Vagina (tissue), 2 donors: ENCODE data around the gene NRL. TPM values are rescaled to one million over a fixed set of nuclear protein-coding genes. Genes with fewer than 3 reads are reported as not detected.
A peak's percentile ranks its signal among the peaks of the same experiment; 100 is the strongest.

Experiments
- DNase-seq, 2 donors: peaks; one replicate each; pipeline ENCODE4 v3.0.0-alpha.2; 2017; ENCODE audit errors: extremely low spot score in 2 of 2
- H3K27ac ChIP-seq: fragments of 200-600 bp; sonication (generic); one replicate; pipeline ENCODE4 v1.5.1; 2019
- H3K27me3 ChIP-seq: fragments of 200-600 bp; sonication (generic); one replicate; pipeline ENCODE4 v1.5.1; 2019
- H3K36me3 ChIP-seq, 2 donors: fragments of 200-600 bp; sonication (generic); one replicate each; pipeline ENCODE4 v1.5.1; 2017 to 2019
- H3K4me1 ChIP-seq: fragments of 200-600 bp; sonication (generic); one replicate; pipeline ENCODE4 v1.5.1; 2019
- H3K4me3 ChIP-seq, 2 donors: fragments of 200-600 bp; sonication (generic); 1 replicate in 1 of 2; 2 replicates in 1 of 2; pipeline ENCODE4 v1.5.1; 2016 to 2019
- H3K9me3 ChIP-seq: fragments of 200-600 bp; sonication (generic); one replicate; pipeline ENCODE4 v1.5.1; 2019
- CTCF ChIP-seq, 3 experiments: fragments of 450-650 bp in 2 of 3; fragments of 200-600 bp in 1 of 3; sonication (generic) in 1 of 3; IDR thresholded peaks; one replicate each; pipeline ENCODE4 v1.5.1; 2017 to 2019; ENCODE audit warnings: antibody characterized with exemption in 3 of 3, mild to moderate bottlenecking in 2 of 3, moderate library complexity in 2 of 3
- POLR2A ChIP-seq, 2 donors: fragments of 450-650 bp; IDR thresholded peaks; one replicate each; pipeline ENCODE4 v1.6.1; 2017; ENCODE audit warnings: antibody characterized with exemption in 2 of 2, mild to moderate bottlenecking in 2 of 2, moderate library complexity in 2 of 2
- POLR2AphosphoS5 ChIP-seq, 2 donors: sonication (generic); formaldehyde crosslinking; IDR thresholded peaks; one replicate each; pipeline ENCODE4 v1.9.0; 2017; ENCODE audit warnings: antibody characterized with exemption in 2 of 2, mild to moderate bottlenecking in 2 of 2, low read depth in 1 of 2; ENCODE audit not compliant: insufficient read depth in 1 of 2
- intact Hi-C: fragments of 100-400 bp; cut with DNase I; formaldehyde crosslinking; loops from one replicate; pipeline ENCODE4 v1.15.1; 2023
- total RNA-seq: library from RNA; depleted of rRNA; stranded (reverse); fragments of >200 nt; gene quantifications from one replicate; pipeline ENCODE4 v1.2.3, GENCODE V29; 2016

NRL gene
- total RNA-seq, 1 donor from 2014 or later: 1.2 TPM

GRCh38 chr14:24159777-24160498 is 45.2 kb upstream of the NRL start:
- Histone ChIP-seq H3K4me3 (no peak overlapping the region), H3K27me3 (no peaks in the 10 kb centered on the region), H3K4me1 (peaks cover 38% of the 10 kb centered on the region), H3K27ac (peak overlapping the region; percentile 95), H3K36me3 (peaks cover 0 to 59% of the 10 kb centered on the region in 2 donors), H3K9me3 (no peaks in the 10 kb centered on the region)
- DNase-seq: no peak
- no peak for TF ChIP-seq POLR2A (IDR thresholded peaks at IDR 0.05)
- TF ChIP-seq POLR2AphosphoS5 (IDR thresholded peaks at IDR 0.05; ENCODE audit: insufficient read depth in 1 of 2, low read depth in 1 of 2): no peak
- TF ChIP-seq CTCF (IDR thresholded peaks at IDR 0.05): no peak
- intact Hi-C loops: no loop called here

GRCh38 chr14:24157331-24157730 is 42.6 kb upstream of the NRL start:
- no peak for DNase-seq
- intact Hi-C loops: no loop called here
- TF ChIP-seq POLR2A (IDR thresholded peaks at IDR 0.05): no peak
- no peak for TF ChIP-seq POLR2AphosphoS5 (IDR thresholded peaks at IDR 0.05; ENCODE audit: insufficient read depth in 1 of 2, low read depth in 1 of 2)
- no peak for TF ChIP-seq CTCF (IDR thresholded peaks at IDR 0.05)
- no peaks in the 10 kb centered on the region for H3K27me3 ChIP-seq
- no peaks in the 10 kb centered on the region for H3K9me3 ChIP-seq
- H3K27ac ChIP-seq: no peak overlapping the region
- H3K36me3 ChIP-seq: peaks cover 0 to 57% of the 10 kb centered on the region in 2 donors
- peaks cover 13% of the 10 kb centered on the region for H3K4me1 ChIP-seq
- no peak overlapping the region for H3K4me3 ChIP-seq

GRCh38 chr14:24156840-24157239 is 42.1 kb upstream of the NRL start:
- peaks cover 0 to 62% of the 10 kb centered on the region in 2 donors for H3K36me3 ChIP-seq
- H3K27me3 ChIP-seq: no peaks in the 10 kb centered on the region
- intact Hi-C loops: no loop called here
- no peak overlapping the region for H3K27ac ChIP-seq
- H3K4me3 ChIP-seq: no peak overlapping the region
- H3K9me3 ChIP-seq: no peaks in the 10 kb centered on the region
- TF ChIP-seq POLR2AphosphoS5 (IDR thresholded peaks at IDR 0.05; ENCODE audit: insufficient read depth in 1 of 2, low read depth in 1 of 2) (no peak), POLR2A (IDR thresholded peaks at IDR 0.05) (no peak), CTCF (IDR thresholded peaks at IDR 0.05) (no peak)
- DNase-seq: no peak
- peaks cover 9% of the 10 kb centered on the region for H3K4me1 ChIP-seq

- Histone ChIP-seq H3K4me1 (no peaks in the 10 kb centered on the region), H3K4me3 (no peak overlapping the region), H3K36me3 (peaks cover 0 to 79% of the 10 kb centered on the region in 2 donors), H3K27me3 (no peaks in the 10 kb centered on the region), H3K9me3 (no peaks in the 10 kb centered on the region), H3K27ac (no peak overlapping the region)
- no peak for DNase-seq
- TF ChIP-seq POLR2AphosphoS5 (IDR thresholded peaks at IDR 0.05; ENCODE audit: insufficient read depth in 1 of 2, low read depth in 1 of 2) (no peak), CTCF (IDR thresholded peaks at IDR 0.05) (no peak), POLR2A (IDR thresholded peaks at IDR 0.05) (no peak)
- intact Hi-C loops: no loop called here
These were observed 40.4 kb upstream of the NRL start for GRCh38 chr14:24155100-24155499.

GRCh38 chr14:24151404-24152080 is 36.8 kb upstream of the NRL start:
- H3K4me3 ChIP-seq: no peak overlapping the region
- no peak overlapping the region for H3K27ac ChIP-seq
- TF ChIP-seq POLR2AphosphoS5 (IDR thresholded peaks at IDR 0.05; ENCODE audit: insufficient read depth in 1 of 2, low read depth in 1 of 2): no peak
- no peak for TF ChIP-seq CTCF (IDR thresholded peaks at IDR 0.05)
- TF ChIP-seq POLR2A (IDR thresholded peaks at IDR 0.05): no peak
- peaks cover 17% of the 10 kb centered on the region for H3K4me1 ChIP-seq
- no peaks in the 10 kb centered on the region for H3K9me3 ChIP-seq
- DNase-seq: no peak
- H3K27me3 ChIP-seq: no peaks in the 10 kb centered on the region
- intact Hi-C loops: no loop called here
- peaks cover 0 to 72% of the 10 kb centered on the region in 2 donors for H3K36me3 ChIP-seq
